Activated CD8-positive, alpha-beta memory T cell treated with anti-CD3 and anti-CD28 coated beads, Interleukin-2, amount 50 U/mL, for 24 hours (primary cell): ENCODE results near the gene MRPL53.
A peak's percentile ranks its signal among the peaks of the same experiment; 100 is the strongest.
"Not testable (repeated sequence)": the region's sequence is repeated elsewhere in the genome, so short reads cannot be mapped to it uniquely, and the experiment has no call there.

Experiments
- DNase-seq: peaks from one replicate; pipeline ENCODE4 v3.0.0-alpha.2; 2020; ENCODE audit errors: extremely low read depth

MRPL53 gene

GRCh38 chr2:74454654-74455511 is 17.6 kb downstream of the MRPL53 start, which contains the start of gene INO80B:
TSS of gene INO80B (plus strand) at chr2:74455087. CDS start at chr2:74455117, 30 bp downstream.
- peak; percentile 95 for DNase-seq

- DNase-seq: no peak
These were observed 21.8 kb downstream of the MRPL53 start for GRCh38 chr2:74450570-74451190.

GRCh38 chr2:74448771-74449170 is 23.7 kb downstream of the MRPL53 start:
- no peak for DNase-seq

- no peak for DNase-seq
These were observed 25.1 kb downstream of the MRPL53 start for GRCh38 chr2:74447230-74447999.

GRCh38 chr2:74444498-74445318 is 27.8 kb downstream of the MRPL53 start:
- no peak for DNase-seq

GRCh38 chr2:74442483-74443297 is 29.8 kb downstream of the MRPL53 start:
- DNase-seq: not testable (repeated sequence)

GRCh38 chr2:74441690-74442482 is 30.6 kb downstream of the MRPL53 start, which contains the start of gene RTKN:
TSS of gene RTKN (minus strand) at chr2:74441937. CDS start at chr2:74441816, 121 bp downstream.
- no peak for DNase-seq

GRCh38 chr2:74441170-74441689 is 31.2 kb downstream of the MRPL53 start:
- no peak for DNase-seq

- no peak for DNase-seq
These were observed 31.9 kb downstream of the MRPL53 start for GRCh38 chr2:74440378-74441169.

GRCh38 chr2:74439803-74440377 is 32.6 kb downstream of the MRPL53 start:
- no peak for DNase-seq

- no peak for DNase-seq
These were observed 33.1 kb downstream of the MRPL53 start for GRCh38 chr2:74439373-74439772.

- DNase-seq: no peak
These were observed 34.2 kb downstream of the MRPL53 start for GRCh38 chr2:74438248-74438647.

- DNase-seq: no peak
These were observed 35.4 kb downstream of the MRPL53 start for GRCh38 chr2:74436848-74437695.

GRCh38 chr2:74436111-74436805 is 36.2 kb downstream of the MRPL53 start:
- no peak for DNase-seq

- DNase-seq: no peak
These were observed 42.0 kb downstream of the MRPL53 start for GRCh38 chr2:74430502-74430901.
